NCI-H1092 (cell line): ENCODE results near the gene SULT1B1.
"Not testable (repeated sequence)": the region's sequence is repeated elsewhere in the genome, so short reads cannot be mapped to it uniquely, and the experiment has no call there.

Experiments used
- DNase-seq: peaks from one replicate; lab custom pipeline; 2025; lab: John Stamatoyannopoulos, UW

The SULT1B1 gene

GRCh38 chr4:69760455-69760854, at the start of gene SULT1B1:
Gene SULT1B1, minus strand, starts transcription at chr4:69760620. Its CDS starts 5,403 bp downstream, at chr4:69755217.
- no peak for DNase-seq

DNA sequence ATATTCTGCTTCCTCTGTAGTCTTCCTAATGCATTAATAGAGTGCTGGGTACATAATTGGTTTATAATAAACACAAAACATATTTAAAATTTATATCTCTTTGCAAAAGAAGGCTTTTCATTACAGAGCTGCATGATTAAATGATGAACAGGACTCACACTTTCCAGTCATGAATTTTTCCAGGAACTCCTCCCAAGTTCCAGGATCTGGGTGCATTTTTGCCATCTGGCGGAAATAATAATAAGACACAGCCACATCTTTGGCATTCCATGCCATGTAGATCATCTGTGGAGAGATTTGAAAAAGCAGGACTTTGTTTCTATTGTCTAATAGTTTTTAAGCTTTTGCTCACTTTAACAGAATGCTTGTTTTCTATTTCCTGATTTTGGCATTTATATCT, 40.2 kb upstream of the SULT1B1 start:
- DNase-seq: no peak

DNA sequence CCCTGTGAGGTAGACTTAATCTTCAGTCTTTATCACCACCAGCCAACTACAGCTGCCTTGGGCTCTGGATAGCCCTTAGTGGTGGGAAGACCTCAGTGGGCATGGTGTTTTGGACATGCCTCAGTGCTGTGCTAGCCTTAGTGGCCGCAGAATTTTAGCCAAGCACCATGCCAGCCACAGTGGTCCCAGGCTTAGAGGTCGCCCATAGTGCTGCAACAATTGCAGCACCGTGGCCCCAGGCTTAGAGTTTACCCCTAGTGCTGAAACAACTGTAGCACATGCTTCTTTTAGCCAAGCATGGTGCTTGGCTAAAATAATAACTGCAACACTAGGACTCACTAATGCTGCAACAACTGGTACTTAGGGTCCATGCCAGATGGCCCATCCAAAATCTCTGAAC, 38.9 kb upstream of the SULT1B1 start:
- no peak for DNase-seq

- no peak for DNase-seq
These were observed 33.3 kb upstream of the SULT1B1 start for GRCh38 chr4:69793732-69794131.

- no peak for DNase-seq
These were observed 27.5 kb upstream of the SULT1B1 start for GRCh38 chr4:69787879-69788278.

DNA sequence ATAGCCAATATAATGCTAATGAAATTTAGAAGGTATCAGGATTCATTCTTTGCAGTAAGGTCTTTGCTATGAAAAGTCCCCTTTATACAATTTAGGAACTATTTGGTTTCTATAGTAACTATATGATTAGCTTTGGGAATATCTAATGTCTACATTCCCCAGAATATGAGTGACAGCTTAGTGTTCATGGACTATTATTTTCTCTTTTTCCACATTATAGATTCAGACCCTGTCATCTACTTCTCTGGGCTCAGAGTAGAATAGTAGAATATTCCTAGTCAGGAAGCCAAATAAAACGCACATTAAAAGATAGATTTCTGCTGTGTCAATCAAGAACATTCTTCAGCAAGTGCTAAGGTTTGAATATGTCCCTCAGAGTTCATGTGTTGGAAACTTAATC, 26.1 kb upstream of the SULT1B1 start:
- no peak for DNase-seq

DNA sequence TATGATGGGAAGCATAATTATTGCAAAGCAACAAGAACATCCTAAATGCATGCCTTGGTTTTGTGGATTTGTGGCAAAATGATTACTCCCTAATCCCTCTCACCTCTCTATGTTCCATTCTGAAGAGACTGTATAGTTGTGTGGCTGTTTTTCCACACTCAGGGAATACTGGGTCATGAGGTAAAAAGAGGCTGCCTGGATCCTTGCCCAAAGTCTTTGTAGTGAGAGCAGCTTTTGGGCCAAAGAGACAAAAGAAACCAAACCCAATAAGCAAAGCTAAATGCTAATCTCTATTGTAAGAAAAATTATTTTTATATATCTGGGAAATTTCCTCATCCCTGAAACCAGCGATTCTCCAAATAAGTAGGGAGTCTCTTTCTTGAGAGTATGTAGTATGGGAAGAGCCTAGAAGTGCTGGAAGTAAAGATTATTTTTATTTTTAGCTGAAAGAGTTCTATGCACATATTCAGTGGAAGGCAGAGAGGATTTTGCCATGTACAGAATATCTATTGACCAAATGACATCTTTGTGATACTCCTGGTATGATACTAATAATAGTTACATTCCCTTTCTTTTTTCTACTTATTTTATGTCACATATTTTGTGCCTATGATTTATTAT, 24.9 kb upstream of the SULT1B1 start:
- DNase-seq: no peak

GRCh38 chr4:69782651-69783310, 22.4 kb upstream of the SULT1B1 start:
- DNase-seq: no peak

GRCh38 chr4:69781458-69782418, 21.3 kb upstream of the SULT1B1 start:
- peak; percentile 29 for DNase-seq

GRCh38 chr4:69780141-69780540, 19.7 kb upstream of the SULT1B1 start:
- DNase-seq: no peak

DNA sequence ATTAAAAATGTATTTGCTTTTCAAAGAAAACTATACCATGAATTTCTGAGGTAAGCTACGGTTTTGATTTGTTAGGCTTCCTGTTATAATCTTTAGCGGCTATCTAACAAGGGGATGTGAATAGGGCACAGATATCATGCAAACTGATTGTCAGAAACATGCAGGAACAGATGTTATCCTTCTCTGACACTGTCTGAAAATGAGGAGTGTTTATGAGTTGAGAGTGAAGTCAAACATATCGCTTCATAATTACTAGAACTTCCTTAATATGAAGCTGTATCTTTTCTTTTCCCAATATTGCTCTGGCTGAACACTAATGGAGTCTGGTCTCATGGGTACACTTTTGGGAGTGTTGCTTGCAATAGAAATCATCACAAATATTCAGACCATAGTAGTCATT, 16.3 kb upstream of the SULT1B1 start:
- DNase-seq: no peak

GRCh38 chr4:69775321-69775867, 15.0 kb upstream of the SULT1B1 start:
- DNase-seq: no peak

DNA sequence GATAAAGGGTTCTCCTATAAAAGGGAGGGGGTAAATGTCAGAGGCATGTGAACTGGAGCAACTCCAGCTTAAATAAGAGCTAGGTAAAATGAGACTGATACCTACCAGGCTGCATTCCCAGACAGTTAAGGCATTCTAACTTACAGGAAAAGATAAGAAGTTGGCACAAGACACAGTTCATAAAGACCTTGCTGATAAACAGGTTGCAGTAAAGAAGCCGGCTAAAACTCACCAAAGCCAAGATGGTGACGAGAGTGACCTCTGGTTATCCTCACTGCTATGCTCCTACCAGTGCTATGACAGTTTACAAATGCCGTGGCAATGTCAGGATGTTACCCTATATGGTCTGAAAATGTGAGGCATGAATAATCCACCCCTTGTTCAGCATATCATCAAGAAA, 13.1 kb upstream of the SULT1B1 start:
- no peak for DNase-seq

DNA sequence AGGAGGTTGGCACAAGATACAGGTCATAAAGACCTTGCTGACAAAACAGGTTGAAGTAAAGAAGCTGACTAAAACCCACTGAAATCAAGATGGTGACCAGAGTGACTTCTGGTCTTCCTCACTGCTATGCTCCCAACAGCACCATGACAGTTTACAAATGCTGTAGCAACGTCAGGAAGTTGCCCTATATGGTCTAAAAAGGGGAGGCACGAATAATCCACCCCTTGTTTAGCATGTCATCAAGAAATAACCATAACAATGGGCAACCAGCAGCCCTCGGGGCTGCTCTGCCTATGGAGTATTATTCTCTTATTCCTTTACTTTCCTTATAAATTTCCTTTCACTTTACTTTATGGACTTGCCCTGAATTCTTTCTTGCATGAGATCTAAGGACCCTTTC, 8.1 kb upstream of the SULT1B1 start:
- DNase-seq: not testable (repeated sequence)

GRCh38 chr4:69765751-69766150, 5.3 kb upstream of the SULT1B1 start:
- no peak for DNase-seq

GRCh38 chr4:69764311-69764710, 3.9 kb upstream of the SULT1B1 start:
- DNase-seq: no peak

DNA sequence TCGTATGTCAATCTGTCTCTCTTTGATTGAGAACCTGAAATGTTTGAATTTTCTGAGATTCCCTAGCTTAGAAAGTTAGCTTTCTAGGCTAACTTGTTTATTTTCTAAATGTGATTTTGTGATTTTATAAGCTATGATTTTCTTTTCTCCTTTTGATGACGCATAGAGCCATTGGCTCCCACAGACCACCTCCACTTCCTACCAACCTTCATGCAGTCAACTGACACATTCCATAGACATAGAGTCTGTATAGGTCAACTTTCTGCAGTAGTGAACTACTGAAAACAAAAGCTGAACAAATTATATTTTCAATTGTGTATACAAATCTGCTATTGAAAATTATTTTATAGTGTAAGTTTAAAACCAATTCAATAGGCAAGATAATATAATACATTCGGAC, 2.8 kb upstream of the SULT1B1 start:
- DNase-seq: no peak

DNA sequence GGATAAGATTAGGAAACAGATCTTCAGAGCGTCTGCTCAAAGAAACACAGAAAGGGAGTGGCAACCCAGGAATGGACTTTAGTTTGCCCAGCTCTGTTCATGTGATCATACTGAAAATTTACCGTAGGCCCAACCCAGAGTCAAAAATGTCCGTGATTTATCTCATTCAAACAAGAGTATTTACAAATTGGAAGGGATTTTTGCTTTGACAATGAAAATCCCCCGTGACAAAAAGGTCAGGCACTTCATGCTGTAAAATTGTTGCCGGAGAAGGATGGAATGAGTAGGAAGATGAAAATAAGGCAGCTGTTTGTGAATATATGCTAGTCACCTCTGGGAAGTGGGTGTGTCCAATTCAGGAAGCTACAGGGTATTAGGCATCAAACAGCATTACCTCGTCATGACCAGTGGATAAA, 1.2 kb downstream of the SULT1B1 start:
- DNase-seq: no peak

- no peak for DNase-seq
These were observed 3.0 kb downstream of the SULT1B1 start for GRCh38 chr4:69757464-69757863.

DNA sequence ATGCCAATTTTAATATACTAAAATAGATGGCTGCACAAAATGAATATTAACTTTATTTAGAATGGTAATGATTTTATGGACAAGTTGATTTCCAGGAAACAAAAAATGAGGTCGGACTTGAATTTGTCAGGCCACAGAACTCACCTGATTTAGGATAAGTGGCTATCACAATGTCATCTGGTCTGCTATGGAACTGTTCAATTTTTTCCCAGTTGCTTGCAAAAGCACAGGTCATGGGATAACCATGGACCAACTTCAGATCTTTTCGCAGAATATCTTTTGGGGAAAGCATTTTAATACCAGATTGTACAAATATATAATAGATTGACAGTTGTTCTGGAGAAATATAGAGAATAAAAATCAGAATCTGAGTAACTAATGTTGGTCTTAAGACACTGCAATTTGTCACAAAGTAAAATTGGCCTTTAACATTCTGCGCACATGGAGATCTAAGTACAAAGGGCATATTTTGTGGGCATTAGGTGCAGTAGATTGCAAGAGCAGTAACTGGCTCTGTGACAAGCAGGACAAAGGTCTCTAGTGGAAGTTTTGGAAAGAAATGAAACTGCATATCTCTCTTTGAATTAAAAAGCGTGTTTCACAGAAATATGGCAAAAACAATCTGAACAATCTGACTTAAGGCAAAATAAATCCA, 5.4 kb downstream of the SULT1B1 start:
- no peak for DNase-seq

- DNase-seq: no peak
These were observed 6.7 kb downstream of the SULT1B1 start for GRCh38 chr4:69753686-69754085.

DNA sequence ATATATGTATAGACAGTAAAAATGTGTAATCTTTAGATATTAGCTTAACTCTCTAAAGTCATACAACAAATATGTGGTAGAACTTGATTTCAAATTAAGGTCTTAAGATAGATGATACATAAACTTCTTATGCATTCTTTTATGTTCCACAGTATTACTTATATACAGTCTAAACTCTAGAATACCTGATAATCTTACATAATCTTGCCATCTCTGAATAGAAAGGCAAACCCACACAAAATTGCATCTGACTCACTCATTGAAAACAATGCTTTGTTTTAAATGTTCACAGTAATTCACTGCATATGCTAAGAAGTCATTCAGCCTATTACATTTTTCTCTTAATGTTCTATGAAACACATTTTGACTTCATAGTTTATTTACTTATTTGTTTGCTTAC, 10.1 kb downstream of the SULT1B1 start:
- DNase-seq: no peak
